IPS-15b (cell line): ENCODE data around the gene EXOC6.

ENCODE experiments used
- H3K27me3 ChIP-seq: one replicate; pipeline ENCODE4 v1.6.1; 2013; ENCODE audit warnings: low read length; ENCODE audit not compliant: control insufficient read depth, insufficient read depth
- H3K36me3 ChIP-seq: one replicate; pipeline ENCODE4 v1.6.1; 2013; ENCODE audit warnings: low read length; ENCODE audit not compliant: control insufficient read depth, insufficient read depth
- H3K4me1 ChIP-seq: one replicate; pipeline ENCODE4 v1.6.1; 2013; ENCODE audit warnings: mild to moderate bottlenecking, low read length; ENCODE audit not compliant: control insufficient read depth, insufficient read depth
- H3K4me3 ChIP-seq: one replicate; pipeline ENCODE4 v1.5.1; 2013; ENCODE audit warnings: low read depth, low read length
- H3K9ac ChIP-seq: one replicate; pipeline ENCODE4 v1.6.1; 2013; ENCODE audit warnings: low read depth, mild to moderate bottlenecking, low read length
- H3K9me3 ChIP-seq: one replicate; pipeline ENCODE4 v1.6.1; 2013; ENCODE audit warnings: mild to moderate bottlenecking, low read length; ENCODE audit not compliant: control insufficient read depth, insufficient read depth

The EXOC6 gene

GRCh38 chr10:93072713-93073538 lies 224.6 kb downstream of the EXOC6 start:
- H3K9me3 ChIP-seq = no peaks in the 10 kb centered on the region
- peaks cover 97% of the 10 kb centered on the region for H3K27me3 ChIP-seq
- no peaks in the 10 kb centered on the region for H3K36me3 ChIP-seq
- H3K9ac ChIP-seq = no peak overlapping the region
- H3K4me3 ChIP-seq = peak overlapping the region; percentile 68
- peaks cover 17% of the 10 kb centered on the region for H3K4me1 ChIP-seq

GRCh38 chr10:93073539-93074146 lies 225.3 kb downstream of the EXOC6 start, which contains the start of gene CYP26A1:
Gene CYP26A1, plus strand, starts transcription at chr10:93073893. Its CDS starts 42 bp downstream, at chr10:93073935.
- Histone ChIP-seq H3K36me3 (no peaks in the 10 kb centered on the region), H3K4me3 (peak within 1 kb of the TSS; percentile 68), H3K4me1 (peaks cover 16% of the 10 kb centered on the region), H3K27me3 (peaks cover 94% of the 10 kb centered on the region), H3K9me3 (no peaks in the 10 kb centered on the region), H3K9ac (no peak within 1 kb of the TSS)

- Histone ChIP-seq H3K4me3 (peak overlapping the region; percentile 68), H3K27me3 (peaks cover 89% of the 10 kb centered on the region), H3K4me1 (peaks cover 14% of the 10 kb centered on the region), H3K36me3 (no peaks in the 10 kb centered on the region), H3K9ac (no peak overlapping the region), H3K9me3 (no peaks in the 10 kb centered on the region)
These were observed 225.9 kb downstream of the EXOC6 start for GRCh38 chr10:93074147-93074596.

- H3K9me3 ChIP-seq = no peaks in the 10 kb centered on the region
- peak overlapping the region; percentile 68 for H3K4me3 ChIP-seq
- peak overlapping the region; percentile 12 for H3K9ac ChIP-seq
- peaks cover 89% of the 10 kb centered on the region for H3K27me3 ChIP-seq
- H3K4me1 ChIP-seq = peaks cover 14% of the 10 kb centered on the region
- no peaks in the 10 kb centered on the region for H3K36me3 ChIP-seq
These were observed 226.5 kb downstream of the EXOC6 start for GRCh38 chr10:93074597-93075368.

- Histone ChIP-seq H3K4me3 (peak overlapping the region; percentile 68), H3K9me3 (no peaks in the 10 kb centered on the region), H3K36me3 (no peaks in the 10 kb centered on the region), H3K27me3 (peaks cover 84% of the 10 kb centered on the region), H3K9ac (no peak overlapping the region), H3K4me1 (peaks cover 16% of the 10 kb centered on the region)
These were observed 227.3 kb downstream of the EXOC6 start for GRCh38 chr10:93075369-93076221.

GRCh38 chr10:93076871-93077270 lies 228.6 kb downstream of the EXOC6 start:
- Histone ChIP-seq H3K4me3 (no peak overlapping the region), H3K4me1 (peaks cover 13% of the 10 kb centered on the region), H3K9ac (no peak overlapping the region), H3K27me3 (peaks cover 74% of the 10 kb centered on the region), H3K36me3 (no peaks in the 10 kb centered on the region), H3K9me3 (no peaks in the 10 kb centered on the region)

GRCh38 chr10:93077860-93078337 lies 229.6 kb downstream of the EXOC6 start:
- H3K27me3 ChIP-seq = peaks cover 64% of the 10 kb centered on the region
- H3K4me3 ChIP-seq = no peak overlapping the region
- peaks cover 5% of the 10 kb centered on the region for H3K4me1 ChIP-seq
- no peaks in the 10 kb centered on the region for H3K9me3 ChIP-seq
- no peaks in the 10 kb centered on the region for H3K36me3 ChIP-seq
- no peak overlapping the region for H3K9ac ChIP-seq

GRCh38 chr10:93079663-93080349 lies 231.5 kb downstream of the EXOC6 start:
- Histone ChIP-seq H3K36me3 (no peaks in the 10 kb centered on the region), H3K9ac (no peak overlapping the region)

GRCh38 chr10:93080350-93081046 lies 232.2 kb downstream of the EXOC6 start:
- Histone ChIP-seq H3K4me3 (no peak overlapping the region), H3K9me3 (no peaks in the 10 kb centered on the region), H3K36me3 (no peaks in the 10 kb centered on the region), H3K9ac (no peak overlapping the region), H3K4me1 (peaks cover 3% of the 10 kb centered on the region), H3K27me3 (peaks cover 39% of the 10 kb centered on the region)

More at GRCh38 chr10:93079663-93080349, 231.5 kb downstream of the EXOC6 start:
- Histone ChIP-seq H3K4me1 (peaks cover 3% of the 10 kb centered on the region), H3K9me3 (no peaks in the 10 kb centered on the region), H3K4me3 (no peak overlapping the region), H3K27me3 (peaks cover 46% of the 10 kb centered on the region)

- no peaks in the 10 kb centered on the region for H3K9me3 ChIP-seq
- H3K4me1 ChIP-seq = peaks cover 3% of the 10 kb centered on the region
- no peaks in the 10 kb centered on the region for H3K36me3 ChIP-seq
- peaks cover 30% of the 10 kb centered on the region for H3K27me3 ChIP-seq
- H3K9ac ChIP-seq = no peak overlapping the region
- H3K4me3 ChIP-seq = no peak overlapping the region
These were observed 233.0 kb downstream of the EXOC6 start for GRCh38 chr10:93081318-93081717.
